Stomach (tissue), 9 donors: ENCODE data around the gene VDR. TPM values are rescaled to one million over a fixed set of nuclear protein-coding genes. Genes with fewer than 3 reads are reported as not detected.
A peak's percentile ranks its signal among the peaks of the same experiment; 100 is the strongest.

Experiments used
- DNase-seq, 2 donors: peaks; one replicate each; pipeline versions ENCODE4 v3.0.0 to v3.0.0-alpha.2; 2013 to 2019
- H3K27ac ChIP-seq, 5 donors: fragments of 200-600 bp in 4 of 5; sonication (generic) in 4 of 5; one replicate each; pipeline ENCODE4 v1.5.1; 2013 to 2019; ENCODE audit warnings: mild to moderate bottlenecking in 1 of 5, moderate library complexity in 1 of 5
- H3K27me3 ChIP-seq, 3 donors: fragments of 200-600 bp; sonication (generic); one replicate each; pipeline ENCODE4 v1.5.1; 2017 to 2019; ENCODE audit warnings: mixed run types in 1 of 3
- H3K36me3 ChIP-seq, 4 donors: fragments of 200-600 bp; sonication (generic); 1 replicate in 3 of 4; 2 replicates in 1 of 4; pipeline ENCODE4 v1.5.1; 2016 to 2019
- H3K4me1 ChIP-seq, 4 donors: fragments of 200-600 bp; sonication (generic); one replicate each; pipeline ENCODE4 v1.5.1; 2016 to 2019
- H3K4me3 ChIP-seq, 4 donors: fragments of 200-600 bp; sonication (generic) in 3 of 4; one replicate each; pipeline ENCODE4 v1.5.1; 2016 to 2019; ENCODE audit warnings: mild to moderate bottlenecking in 1 of 4
- H3K9me3 ChIP-seq, 4 donors: fragments of 200-600 bp; sonication (generic); one replicate each; pipeline ENCODE4 v1.5.1; 2016 to 2019
- CTCF ChIP-seq, 7 experiments: fragments of 450-650 bp in 4 of 7; fragments of 200-600 bp in 3 of 7; sonication (generic) in 3 of 7; IDR thresholded peaks; one replicate each; pipeline ENCODE4 v1.5.1; 2016 to 2019; ENCODE audit warnings: antibody characterized with exemption in 7 of 7, control low read depth in 2 of 7, mild to moderate bottlenecking in 1 of 7
- EP300 ChIP-seq: sonication (generic); formaldehyde crosslinking; IDR thresholded peaks from one replicate; pipeline ENCODE4 v1.6.1; 2017; ENCODE audit warnings: antibody characterized with exemption
- POLR2A ChIP-seq, 4 donors: fragments of 450-650 bp; IDR thresholded peaks; one replicate each; pipeline ENCODE4 v1.6.1; 2016; ENCODE audit warnings: antibody characterized with exemption in 4 of 4, control low read depth in 2 of 4, mild to moderate bottlenecking in 1 of 4, moderate library complexity in 1 of 4
- POLR2AphosphoS5 ChIP-seq, 3 donors: sonication (generic); formaldehyde crosslinking; IDR thresholded peaks; one replicate each; pipeline ENCODE4 v1.6.1; 2016; ENCODE audit warnings: antibody characterized with exemption in 3 of 3
- WGBS, 5 donors: extraction: QIAGEN DNeasy Blood & Tissue Kit in 3 of 5; methylation state at CpG; one replicate each; pipeline versions ENCODE4 v1.1.5 to v1.1.7; 2013 to 2018; 5-methylcytosine and 5-hydroxymethylcytosine counted together
- intact Hi-C: fragments of 100-400 bp; cut with DNase I; formaldehyde crosslinking; loops from one replicate; pipeline ENCODE4 v1.15.1; 2023; ENCODE audit warnings: low total_unique reads
- polyA plus RNA-seq, 3 donors: library from polyadenylated mRNA; stranded (reverse); fragments of 200-250 nt; gene quantifications; one replicate each; pipeline ENCODE4 v1.2.3, GENCODE V29; 2013
- total RNA-seq, 5 donors: library from RNA; depleted of rRNA; stranded (reverse); fragments of >200 nt; gene quantifications; one replicate each; pipeline versions ENCODE4 v1.1.0 to v1.2.3, GENCODE V29; 2014 to 2016
- donor health status: healthy with polysubstance abuse.
- donor health status: Bipolar disorder and iron deficiency.
- donor health status: healthy.

VDR gene
- total and polyA plus RNA-seq, 8 donors: 2.8 to 22.3 (median 4.7) TPM

GRCh38 chr12:47941871-47942613 lies 37.2 kb upstream of the VDR start:
- DNase-seq: peak; percentile 55 to 82
- Histone ChIP-seq H3K27ac (no peak overlapping the region), H3K27me3 (peaks cover 2 to 31% (median 18%) of the 10 kb centered on the region in 3 donors), H3K4me1 (peaks cover 2 to 18% (median 11%) of the 10 kb centered on the region in 4 donors), H3K36me3 (no peaks in the 10 kb centered on the region), H3K4me3 (peak overlapping the region in 1 of 4 donors; percentile 34), H3K9me3 (no peaks in the 10 kb centered on the region)
- 31 to 47% (median 35%) methylated on average over 25 to 40 of the region's 40 CpGs for WGBS, 5 donors
- intact Hi-C loops: loop anchor here (10.0 kb wide), 1 partner anchor 223 kb away; no protein-coding TSS in a partner anchor
- TF ChIP-seq EP300 (no peak), POLR2AphosphoS5 (IDR thresholded peaks at IDR 0.05) (no peak), CTCF (IDR thresholded peaks at IDR 0.05) (peak in 1 of 7 experiments; percentile 46), POLR2A (IDR thresholded peaks at IDR 0.05) (no peak)

- no peaks in the 10 kb centered on the region for H3K9me3 ChIP-seq
- H3K4me1 ChIP-seq: peaks cover 0 to 11% (median 9%) of the 10 kb centered on the region in 4 donors
- peaks cover 2 to 31% (median 18%) of the 10 kb centered on the region in 3 donors for H3K27me3 ChIP-seq
- no peaks in the 10 kb centered on the region for H3K36me3 ChIP-seq
- WGBS, 5 donors: 87 to 90% (median 87%) methylated on average over 9 of the region's 9 CpGs
- intact Hi-C loops: loop anchor here (10.0 kb wide), 1 partner anchor 223 kb away; no protein-coding TSS in a partner anchor
- TF ChIP-seq CTCF (IDR thresholded peaks at IDR 0.05) (no peak), POLR2A (IDR thresholded peaks at IDR 0.05) (no peak), POLR2AphosphoS5 (IDR thresholded peaks at IDR 0.05) (no peak), EP300 (no peak)
- H3K4me3 ChIP-seq: no peak overlapping the region
- DNase-seq: no peak
- no peak overlapping the region for H3K27ac ChIP-seq
These were observed 36.6 kb upstream of the VDR start for GRCh38 chr12:47941475-47941780.

GRCh38 chr12:47940773-47941474 lies 36.1 kb upstream of the VDR start:
- Histone ChIP-seq H3K27me3 (peaks cover 2 to 31% (median 18%) of the 10 kb centered on the region in 3 donors), H3K36me3 (no peaks in the 10 kb centered on the region), H3K27ac (no peak overlapping the region), H3K4me3 (no peak overlapping the region), H3K9me3 (no peaks in the 10 kb centered on the region), H3K4me1 (peaks cover 0 to 11% (median 9%) of the 10 kb centered on the region in 4 donors)
- WGBS, 5 donors: 89 to 95% (median 92%) methylated on average over 10 of the region's 10 CpGs
- intact Hi-C loops: loop anchor here (10.0 kb wide), 1 partner anchor 224 kb away; no protein-coding TSS in a partner anchor
- TF ChIP-seq POLR2A (IDR thresholded peaks at IDR 0.05): no peak
- TF ChIP-seq POLR2AphosphoS5 (IDR thresholded peaks at IDR 0.05): no peak
- no peak for TF ChIP-seq CTCF (IDR thresholded peaks at IDR 0.05)
- TF ChIP-seq EP300: no peak
- no peak for DNase-seq

GRCh38 chr12:47939009-47939601 lies 34.3 kb upstream of the VDR start:
- no peak overlapping the region for H3K27ac ChIP-seq
- no peak overlapping the region for H3K4me3 ChIP-seq
- peaks cover 0 to 17% (median 14%) of the 10 kb centered on the region in 4 donors for H3K4me1 ChIP-seq
- peak; percentile 39 to 53 for DNase-seq
- H3K9me3 ChIP-seq: no peaks in the 10 kb centered on the region
- H3K27me3 ChIP-seq: peaks cover 2 to 38% (median 18%) of the 10 kb centered on the region in 3 donors
- intact Hi-C loops: no loop called here
- H3K36me3 ChIP-seq: no peaks in the 10 kb centered on the region
- WGBS, 5 donors: 61 to 85% (median 79%) methylated on average over 6 of the region's 6 CpGs
- no peak for TF ChIP-seq EP300
